Hepatocyte (in vitro differentiated cells): ENCODE data around the gene AXDND1. TPM values are rescaled to one million over a fixed set of nuclear protein-coding genes. Genes with fewer than 3 reads are reported as not detected.

Experiments used
- DNase-seq: peaks from one replicate; pipeline ENCODE4 v3.0.0-alpha.2; 2016; ENCODE audit warnings: low spot score
- H2AFZ ChIP-seq: fragments of 200-600 bp; sonication (generic); 2 replicates; pipeline ENCODE4 v1.6.0; 2016; ENCODE audit warnings: antibody characterized with exemption, mild to moderate bottlenecking
- H3K27ac ChIP-seq: fragments of 200-600 bp; sonication (generic); 2 replicates; pipeline ENCODE4 v1.5.1; 2016; ENCODE audit warnings: mild to moderate bottlenecking
- H3K27me3 ChIP-seq: fragments of 200-600 bp; sonication (generic); 2 replicates; pipeline ENCODE4 v1.6.1; 2016
- H3K36me3 ChIP-seq: fragments of 200-600 bp; sonication (generic); replicated peaks from 2 replicates; pipeline ENCODE4 v1.5.1; 2016; ENCODE audit warnings: low read depth; ENCODE audit not compliant: insufficient read depth
- H3K4me1 ChIP-seq: fragments of 200-600 bp; sonication (generic); 2 replicates; pipeline ENCODE4 v1.5.1; 2016; ENCODE audit warnings: mild to moderate bottlenecking, moderate library complexity; ENCODE audit not compliant: insufficient read depth
- H3K4me2 ChIP-seq: fragments of 200-600 bp; sonication (generic); 2 replicates; pipeline ENCODE4 v1.6.0; 2016
- H3K4me3 ChIP-seq: fragments of 200-600 bp; sonication (generic); 2 replicates; pipeline ENCODE4 v1.5.1; 2016; ENCODE audit warnings: mild to moderate bottlenecking
- H3K79me2 ChIP-seq: fragments of 200-600 bp; sonication (generic); 2 replicates; pipeline ENCODE4 v1.6.0; 2017; ENCODE audit warnings: mild to moderate bottlenecking
- H3K9me2 ChIP-seq: fragments of 200-600 bp; sonication (generic); replicated peaks from 2 replicates; pipeline ENCODE4 v1.6.0; 2017; ENCODE audit warnings: mild to moderate bottlenecking; ENCODE audit not compliant: insufficient read depth
- H3K9me3 ChIP-seq: fragments of 200-600 bp; sonication (generic); 2 replicates; pipeline ENCODE4 v1.5.1; 2016; ENCODE audit warnings: low read depth, mild to moderate bottlenecking
- H4K20me1 ChIP-seq: fragments of 200-600 bp; sonication (generic); 2 replicates; pipeline ENCODE4 v1.6.0; 2016; ENCODE audit warnings: mild to moderate bottlenecking; ENCODE audit not compliant: insufficient read depth, poor library complexity, severe bottlenecking
- CTCF ChIP-seq: fragments of 200-600 bp; sonication (generic); IDR thresholded peaks from 2 replicates; pipeline ENCODE4 v1.5.1; 2016; ENCODE audit warnings: antibody characterized with exemption, mild to moderate bottlenecking; ENCODE audit not compliant: poor library complexity
- EZH2 ChIP-seq: fragments of 200-600 bp; sonication (generic); IDR thresholded peaks from 2 replicates; pipeline ENCODE4 v1.6.1; 2016; ENCODE audit warnings: antibody characterized with exemption, mild to moderate bottlenecking, borderline replicate concordance
- EZH2phosphoT487 ChIP-seq: fragments of 200-600 bp; sonication (generic); IDR thresholded peaks from one replicate; pipeline ENCODE4 v1.6.1; 2018; ENCODE audit warnings: antibody characterized with exemption, mild to moderate bottlenecking, low read depth, moderate library complexity; ENCODE audit not compliant: unreplicated experiment, severe bottlenecking
- WGBS: methylation state at CpG from one replicate; pipeline ENCODE4 v1.1.6; 2016; ENCODE audit warnings: low lambda C conversion rate; ENCODE audit errors: missing lambda C conversion rate; 5-methylcytosine and 5-hydroxymethylcytosine counted together
- polyA plus RNA-seq: library from polyadenylated mRNA; unstranded; fragments of >200 nt; fragmentation: Nextera tagmentation; extraction: Ambion mirVana; gene quantifications from 2 replicates; pipeline ENCODE4 v1.2.1, GENCODE V29; 2016
- total RNA-seq: library from RNA; depleted of rRNA; stranded (reverse); fragments of >200 nt; gene quantifications from 2 replicates; pipeline ENCODE4 v1.2.3, GENCODE V29; 2014

Gene AXDND1
- total and polyA plus RNA-seq, 2 experiments from 2014 or later: 0.13 to 0.27 TPM

GRCh38 chr1:179548666-179549367 is 183.0 kb downstream of the AXDND1 start:
- no peaks in the 10 kb centered on the region for H3K36me3 ChIP-seq
- 50% methylated on average over 3 of the region's 3 CpGs for WGBS
- no peaks in the 10 kb centered on the region for H3K79me2 ChIP-seq
- no peak overlapping the region for H3K4me2 ChIP-seq
- no peak for DNase-seq
- H2AFZ ChIP-seq: no peak overlapping the region
- H3K4me3 ChIP-seq: no peak overlapping the region
- H3K9me3 ChIP-seq: no peaks in the 10 kb centered on the region
- H3K27me3 ChIP-seq: no peaks in the 10 kb centered on the region
- no peak overlapping the region for H3K27ac ChIP-seq
- TF ChIP-seq EZH2 (no peak), EZH2phosphoT487 (no peak), CTCF (no peak)
- no peaks in the 10 kb centered on the region for H3K4me1 ChIP-seq
- H3K9me2 ChIP-seq: no peaks in the 10 kb centered on the region
- H4K20me1 ChIP-seq: no peaks in the 10 kb centered on the region

DNA sequence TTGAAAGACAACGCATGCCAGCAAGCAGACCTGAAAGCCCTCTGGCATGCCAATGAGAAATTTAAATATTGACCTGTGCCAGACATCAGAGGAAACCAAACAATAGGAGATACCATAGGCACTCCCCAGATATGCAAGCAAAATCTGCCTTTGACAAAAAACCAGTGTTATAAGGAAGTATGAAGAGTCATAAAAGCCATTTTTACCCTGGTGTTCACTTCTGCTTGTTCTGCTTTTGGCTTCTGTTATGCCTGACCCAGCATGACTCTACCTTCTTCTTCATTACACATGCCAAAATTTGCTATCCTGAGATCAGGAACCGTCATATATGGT is 183.6 kb downstream of the AXDND1 start:
- Histone ChIP-seq H3K27me3 (no peaks in the 10 kb centered on the region), H4K20me1 (no peaks in the 10 kb centered on the region), H3K4me3 (no peak overlapping the region), H3K4me1 (no peaks in the 10 kb centered on the region), H3K9me2 (no peaks in the 10 kb centered on the region), H3K36me3 (no peaks in the 10 kb centered on the region), H3K27ac (no peak overlapping the region), H3K79me2 (no peaks in the 10 kb centered on the region), H3K4me2 (no peak overlapping the region), H3K9me3 (no peaks in the 10 kb centered on the region), H2AFZ (no peak overlapping the region)
- DNase-seq: no peak
- WGBS: 70% methylated on average over 2 of the region's 2 CpGs
- no peak for TF ChIP-seq CTCF
- TF ChIP-seq EZH2phosphoT487: no peak
- no peak for TF ChIP-seq EZH2

GRCh38 chr1:179550746-179551682 is 185.2 kb downstream of the AXDND1 start:
- Histone ChIP-seq H3K9me2 (no peaks in the 10 kb centered on the region), H3K4me2 (no peak overlapping the region), H3K27me3 (no peaks in the 10 kb centered on the region), H3K27ac (peak overlapping the region; percentile 37), H3K36me3 (no peaks in the 10 kb centered on the region), H3K9me3 (no peaks in the 10 kb centered on the region), H4K20me1 (no peaks in the 10 kb centered on the region), H3K79me2 (no peaks in the 10 kb centered on the region), H3K4me1 (no peaks in the 10 kb centered on the region), H2AFZ (no peak overlapping the region), H3K4me3 (no peak overlapping the region)
- no peak for TF ChIP-seq EZH2
- TF ChIP-seq EZH2phosphoT487: no peak
- TF ChIP-seq CTCF: no peak
- WGBS: 68% methylated on average over 9 of the region's 9 CpGs
- peak; percentile 28 for DNase-seq
